GM23248 (cell line): ENCODE results near the gene SLC35F3.

Experiments
- EZH2 ChIP-seq: fragments of 200-600 bp; sonication (generic); IDR thresholded peaks from 2 replicates; pipeline ENCODE4 v1.6.1; 2018; ENCODE audit warnings: antibody characterized with exemption, mild to moderate bottlenecking; ENCODE audit not compliant: insufficient read depth, poor library complexity, severe bottlenecking
- EZH2phosphoT487 ChIP-seq: fragments of 200-600 bp; sonication (generic); IDR thresholded peaks from 2 replicates; pipeline ENCODE4 v1.6.1; 2018; ENCODE audit warnings: antibody characterized with exemption, moderate library complexity, mild to moderate bottlenecking, low read depth; ENCODE audit not compliant: insufficient read depth

GRCh38 chr1:234265321-234265720, 360.8 kb downstream of the SLC35F3 start:
- TF ChIP-seq EZH2phosphoT487 (no peak), EZH2 (no peak)
